ENCODE data around the gene MCFD2.
A peak's percentile ranks its signal among the peaks of the same experiment; 100 is the strongest.
"Not testable (repeated sequence)": the region's sequence is repeated elsewhere in the genome, so short reads cannot be mapped to it uniquely, and the experiment has no call there.

MCFD2 gene

DNA sequence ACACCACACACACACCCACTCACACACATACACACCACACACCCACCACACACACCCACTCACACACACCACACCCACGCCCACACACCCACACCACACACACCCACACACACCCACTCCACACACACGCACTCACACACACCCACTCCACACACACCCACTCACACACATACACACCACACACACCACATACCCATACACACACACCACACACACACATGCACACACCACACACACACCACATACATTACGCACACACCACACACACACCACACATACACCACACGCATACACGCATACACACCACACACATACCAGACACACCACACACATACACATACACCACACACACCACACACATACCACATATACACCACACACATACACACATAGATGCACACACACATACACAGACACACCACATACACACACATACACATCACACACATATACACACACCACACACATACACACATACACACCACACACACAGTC is 37.9 kb downstream of the MCFD2 start:
- H2BK12ac ChIP-seq (ENCODE audit: low read length): no peak overlapping the region
- H3K4me1 ChIP-seq (ENCODE audit: control insufficient read depth in 1 of 2, insufficient read depth in 2 of 2, low read length in 2 of 2): peaks cover 18 to 28% of the 10 kb centered on the region in 2 experiments
- H3K27ac ChIP-seq (ENCODE audit: low read depth, low read length): no peak overlapping the region
- H3K9me3 ChIP-seq (ENCODE audit: insufficient read depth, low read depth, low read length): peaks cover 11% of the 10 kb centered on the region
- WGBS (ENCODE audit: extremely low coverage, insufficient coverage, insufficient read length): 100% methylated on average over 3 of the region's 5 CpGs
- peak overlapping the region; percentile 0 for H3K23ac ChIP-seq (ENCODE audit: low read length)
- no peak overlapping the region for H4K12ac ChIP-seq (ENCODE audit: low read depth, low read length)
- H3K14ac ChIP-seq (ENCODE audit: low read length): no peak overlapping the region
- no peak overlapping the region for H4K91ac ChIP-seq (ENCODE audit: low read depth, low read length)
- H3K18ac ChIP-seq (ENCODE audit: low read length): no peak overlapping the region
- H2BK5ac ChIP-seq (ENCODE audit: low read depth, low read length, poor library complexity): no peak overlapping the region
- no peak overlapping the region for H2BK120ac ChIP-seq (ENCODE audit: insufficient read depth, low read length, poor library complexity)
- no peaks in the 10 kb centered on the region for H3K36me3 ChIP-seq (ENCODE audit: control insufficient read depth in 1 of 2, insufficient read depth in 2 of 2, low read length in 2 of 2)
- no peak overlapping the region for H2AFZ ChIP-seq (ENCODE audit: insufficient read depth, low read length, poor library complexity)
- peaks cover 2% of the 10 kb centered on the region for H3K79me2 ChIP-seq (ENCODE audit: control insufficient read depth, insufficient read depth, low read length, poor library complexity)
- no peak overlapping the region for H4K8ac ChIP-seq (ENCODE audit: low read depth, low read length)
- H3K27me3 ChIP-seq (ENCODE audit: insufficient read depth, low read length): no peaks in the 10 kb centered on the region
- H3K79me1 ChIP-seq (ENCODE audit: low read length): peaks cover 20% of the 10 kb centered on the region
- no peak for DNase-seq
- H3K4ac ChIP-seq (ENCODE audit: low read depth, low read length): no peak overlapping the region
- H3K4me3 ChIP-seq (ENCODE audit: low read depth, low read length): peak overlapping the region; percentile 53
- no peak overlapping the region for H3K4me2 ChIP-seq (ENCODE audit: low read length)
- H2AK5ac ChIP-seq (ENCODE audit: low read length): no peak overlapping the region
- H3K9ac ChIP-seq (ENCODE audit: low read length): no peak overlapping the region

DNA sequence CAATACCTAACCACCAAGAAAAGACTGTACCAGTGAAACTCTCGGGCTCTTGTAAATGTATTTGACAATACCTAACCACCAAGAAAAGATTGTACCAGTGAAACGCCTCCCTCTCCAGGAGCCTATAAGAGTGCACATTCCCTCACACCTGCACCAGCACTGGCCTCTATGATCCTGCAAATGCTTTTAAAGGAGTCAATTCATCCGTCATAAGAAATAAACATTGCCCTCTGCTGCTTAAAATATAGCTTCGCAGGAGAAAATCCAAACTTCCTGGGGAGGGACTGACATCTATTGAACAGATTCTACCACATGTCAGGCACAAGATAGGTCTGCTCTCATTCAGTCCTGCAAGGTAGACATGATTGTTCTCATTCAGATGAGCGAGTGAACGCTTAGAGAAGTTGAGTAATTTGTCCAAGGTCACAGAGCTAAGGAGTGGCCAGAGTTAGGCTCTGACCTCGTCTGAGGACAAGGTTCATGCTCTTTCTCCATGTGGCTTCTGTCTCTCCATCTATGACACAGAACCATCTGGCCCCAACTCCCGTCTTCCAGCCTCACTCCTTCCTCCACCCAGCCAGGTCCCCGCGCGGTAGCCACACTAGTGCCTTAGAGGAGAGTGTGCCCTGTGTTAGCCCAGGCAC is 38.7 kb downstream of the MCFD2 start:
- Histone ChIP-seq H2AK5ac (ENCODE audit: low read length) (no peak overlapping the region), H3K4me2 (ENCODE audit: low read length) (no peak overlapping the region), H4K8ac (ENCODE audit: low read depth, low read length) (no peak overlapping the region), H2BK5ac (ENCODE audit: low read depth, low read length, poor library complexity) (no peak overlapping the region), H3K4ac (ENCODE audit: low read depth, low read length) (no peak overlapping the region), H3K14ac (ENCODE audit: low read length) (no peak overlapping the region), H3K79me2 (ENCODE audit: control insufficient read depth, insufficient read depth, low read length, poor library complexity) (peaks cover 2% of the 10 kb centered on the region), H3K18ac (ENCODE audit: low read length) (no peak overlapping the region), H3K36me3 (ENCODE audit: control insufficient read depth in 1 of 2, insufficient read depth in 2 of 2, low read length in 2 of 2) (no peaks in the 10 kb centered on the region), H3K4me3 (ENCODE audit: low read depth, low read length) (no peak overlapping the region), H3K9me3 (ENCODE audit: insufficient read depth, low read depth, low read length) (peaks cover 11% of the 10 kb centered on the region), H2BK120ac (ENCODE audit: insufficient read depth, low read length, poor library complexity) (no peak overlapping the region), H2BK12ac (ENCODE audit: low read length) (no peak overlapping the region), H4K12ac (ENCODE audit: low read depth, low read length) (no peak overlapping the region), H2AFZ (ENCODE audit: insufficient read depth, low read length, poor library complexity) (no peak overlapping the region), H3K9ac (ENCODE audit: low read length) (no peak overlapping the region), H3K27ac (ENCODE audit: low read depth, low read length) (no peak overlapping the region), H3K4me1 (ENCODE audit: control insufficient read depth in 1 of 2, insufficient read depth in 2 of 2, low read length in 2 of 2) (peaks cover 18 to 29% of the 10 kb centered on the region in 2 experiments), H3K79me1 (ENCODE audit: low read length) (peaks cover 21% of the 10 kb centered on the region), H3K27me3 (ENCODE audit: insufficient read depth, low read length) (no peaks in the 10 kb centered on the region), H4K91ac (ENCODE audit: low read depth, low read length) (no peak overlapping the region), H3K23ac (ENCODE audit: low read length) (no peak overlapping the region)
- peak; percentile 54 to 79 for DNase-seq
- no CpG with 5 or more reads among the region's 11 CpGs for WGBS (ENCODE audit: extremely low coverage, insufficient coverage, insufficient read length)

DNA sequence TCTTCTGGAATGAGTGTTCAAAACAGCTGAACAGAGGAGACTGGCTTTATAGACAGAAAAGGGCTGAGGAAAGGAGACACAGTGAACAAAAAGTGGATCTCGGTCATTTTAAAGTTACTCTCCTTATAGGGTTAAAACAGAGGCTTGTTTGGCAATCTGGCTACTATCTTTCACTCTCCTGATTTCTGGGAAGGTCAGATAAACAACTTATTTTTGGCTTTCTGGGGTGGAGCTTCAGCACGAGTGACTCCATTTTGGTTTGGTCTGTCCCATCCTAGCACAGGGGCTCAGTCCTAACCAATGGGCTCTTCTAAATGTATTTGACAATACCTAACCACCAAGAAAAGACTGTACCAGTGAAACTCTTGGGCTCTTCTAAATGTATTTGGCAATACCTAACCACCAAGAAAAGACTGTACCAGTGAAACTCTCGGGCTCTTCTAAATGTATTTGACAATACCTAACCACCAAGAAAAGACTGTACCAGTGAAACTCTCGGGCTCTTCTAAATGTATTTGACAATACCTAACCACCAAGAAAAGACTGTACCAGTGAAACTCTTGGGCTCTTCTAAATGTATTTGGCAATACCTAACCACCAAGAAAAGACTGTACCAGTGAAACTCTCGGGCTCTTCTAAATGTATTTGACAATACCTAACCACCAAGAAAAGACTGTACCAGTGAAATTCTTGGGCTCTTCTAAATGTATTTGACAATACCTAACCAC is 39.5 kb downstream of the MCFD2 start:
- H3K79me1 ChIP-seq (ENCODE audit: low read length): peaks cover 19% of the 10 kb centered on the region
- H3K4me1 ChIP-seq (ENCODE audit: control insufficient read depth in 1 of 2, insufficient read depth in 2 of 2, low read length in 2 of 2): peaks cover 16 to 24% of the 10 kb centered on the region in 2 experiments
- H2AK5ac ChIP-seq (ENCODE audit: low read length); H3K14ac ChIP-seq (ENCODE audit: low read length); H4K91ac ChIP-seq (ENCODE audit: low read depth, low read length); H3K36me3 ChIP-seq (ENCODE audit: control insufficient read depth in 1 of 2, insufficient read depth in 2 of 2, low read length in 2 of 2); H2AFZ ChIP-seq (ENCODE audit: insufficient read depth, low read length, poor library complexity); H3K9ac ChIP-seq (ENCODE audit: low read length); H3K79me2 ChIP-seq (ENCODE audit: control insufficient read depth, insufficient read depth, low read length, poor library complexity); H2BK5ac ChIP-seq (ENCODE audit: low read depth, low read length, poor library complexity); H3K4me2 ChIP-seq (ENCODE audit: low read length); H3K4me3 ChIP-seq (ENCODE audit: low read depth, low read length); H2BK120ac ChIP-seq (ENCODE audit: insufficient read depth, low read length, poor library complexity); H3K27me3 ChIP-seq (ENCODE audit: insufficient read depth, low read length); H3K23ac ChIP-seq (ENCODE audit: low read length); H3K4ac ChIP-seq (ENCODE audit: low read depth, low read length); H4K12ac ChIP-seq (ENCODE audit: low read depth, low read length); H2BK12ac ChIP-seq (ENCODE audit: low read length); DNase-seq; H3K18ac ChIP-seq (ENCODE audit: low read length); H4K8ac ChIP-seq (ENCODE audit: low read depth, low read length); H3K27ac ChIP-seq (ENCODE audit: low read depth, low read length): not testable (repeated sequence)
- WGBS (ENCODE audit: extremely low coverage, insufficient coverage, insufficient read length): no CpG with 5 or more reads among the region's 5 CpGs
- peaks cover 11% of the 10 kb centered on the region for H3K9me3 ChIP-seq (ENCODE audit: insufficient read depth, low read depth, low read length)

DNA sequence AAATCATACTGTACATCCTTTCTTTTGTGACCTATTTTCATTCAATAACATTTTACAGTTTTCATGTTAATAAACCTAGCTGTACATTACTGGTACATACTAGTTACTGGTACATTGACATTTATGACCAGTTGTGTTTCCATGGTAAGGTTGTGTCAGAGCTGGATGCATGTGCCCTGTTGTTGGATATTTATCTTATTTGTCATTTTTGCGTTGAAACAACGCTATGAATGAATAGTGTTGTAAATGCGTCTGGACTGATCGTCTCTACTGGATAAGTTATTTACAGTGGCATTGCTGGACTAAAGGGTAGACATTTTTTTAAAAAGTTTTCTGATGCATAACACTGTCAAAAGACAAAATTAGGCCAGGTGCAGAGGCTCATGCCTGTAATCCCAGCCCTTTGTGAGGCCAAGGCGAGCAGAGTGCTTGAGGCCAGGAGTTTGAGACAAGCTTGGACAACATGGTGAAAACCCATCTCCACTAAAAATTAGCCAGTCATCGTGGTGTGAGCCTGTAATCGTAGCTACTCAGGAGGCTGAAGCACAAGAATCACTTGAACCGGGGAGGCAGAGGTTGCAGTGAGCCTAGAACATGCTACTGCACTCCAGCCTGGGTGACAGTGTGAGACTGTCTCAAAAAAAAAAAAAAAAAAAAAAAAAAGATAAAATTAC is 40.2 kb downstream of the MCFD2 start:
- no CpG with 5 or more reads among the region's 8 CpGs for WGBS (ENCODE audit: extremely low coverage, insufficient coverage, insufficient read length)

More for the DNA sequence above, 40.2 kb downstream of the MCFD2 start:
- no peak overlapping the region for H2AFZ ChIP-seq (ENCODE audit: insufficient read depth, low read length, poor library complexity)
- H3K14ac ChIP-seq (ENCODE audit: low read length): no peak overlapping the region
- peaks cover 16 to 22% of the 10 kb centered on the region in 2 experiments for H3K4me1 ChIP-seq (ENCODE audit: control insufficient read depth in 1 of 2, insufficient read depth in 2 of 2, low read length in 2 of 2)
- no peak overlapping the region for H4K8ac ChIP-seq (ENCODE audit: low read depth, low read length)
- H2BK5ac ChIP-seq (ENCODE audit: low read depth, low read length, poor library complexity): no peak overlapping the region
- no peak overlapping the region for H3K4me2 ChIP-seq (ENCODE audit: low read length)
- peaks cover 18% of the 10 kb centered on the region for H3K79me1 ChIP-seq (ENCODE audit: low read length)
- H4K12ac ChIP-seq (ENCODE audit: low read depth, low read length): no peak overlapping the region
- H3K23ac ChIP-seq (ENCODE audit: low read length): no peak overlapping the region
- peak in 1 of 2 donors; percentile 54 for DNase-seq
- H3K9me3 ChIP-seq (ENCODE audit: insufficient read depth, low read depth, low read length): peaks cover 11% of the 10 kb centered on the region
- H3K27me3 ChIP-seq (ENCODE audit: insufficient read depth, low read length): no peaks in the 10 kb centered on the region
- no peak overlapping the region for H3K9ac ChIP-seq (ENCODE audit: low read length)
- no peak overlapping the region for H3K4ac ChIP-seq (ENCODE audit: low read depth, low read length)
- no peak overlapping the region for H2AK5ac ChIP-seq (ENCODE audit: low read length)
- H4K91ac ChIP-seq (ENCODE audit: low read depth, low read length): peak overlapping the region; percentile 70
- no peak overlapping the region for H3K4me3 ChIP-seq (ENCODE audit: low read depth, low read length)
- H3K18ac ChIP-seq (ENCODE audit: low read length): no peak overlapping the region
- no peak overlapping the region for H3K27ac ChIP-seq (ENCODE audit: low read depth, low read length)
- peak overlapping the region; percentile 30 for H2BK12ac ChIP-seq (ENCODE audit: low read length)
- H2BK120ac ChIP-seq (ENCODE audit: insufficient read depth, low read length, poor library complexity): no peak overlapping the region
- H3K79me2 ChIP-seq (ENCODE audit: control insufficient read depth, insufficient read depth, low read length, poor library complexity): peaks cover 2% of the 10 kb centered on the region
- no peaks in the 10 kb centered on the region for H3K36me3 ChIP-seq (ENCODE audit: control insufficient read depth in 1 of 2, insufficient read depth in 2 of 2, low read length in 2 of 2)

Data from trophoblast cell (in vitro differentiated cells and primary cell).